ENCODE measurements around the gene MYO5C.
"Not testable (repeated sequence)": the region's sequence is repeated elsewhere in the genome, so short reads cannot be mapped to it uniquely, and the experiment has no call there.

The MYO5C gene

GRCh38 chr15:52240166-52240565, 55.4 kb downstream of the MYO5C start:
- DNase-seq: no peak

- DNase-seq: not testable (repeated sequence)
Observed at GRCh38 chr15:52238989-52239525, 56.5 kb downstream of the MYO5C start.

DNA sequence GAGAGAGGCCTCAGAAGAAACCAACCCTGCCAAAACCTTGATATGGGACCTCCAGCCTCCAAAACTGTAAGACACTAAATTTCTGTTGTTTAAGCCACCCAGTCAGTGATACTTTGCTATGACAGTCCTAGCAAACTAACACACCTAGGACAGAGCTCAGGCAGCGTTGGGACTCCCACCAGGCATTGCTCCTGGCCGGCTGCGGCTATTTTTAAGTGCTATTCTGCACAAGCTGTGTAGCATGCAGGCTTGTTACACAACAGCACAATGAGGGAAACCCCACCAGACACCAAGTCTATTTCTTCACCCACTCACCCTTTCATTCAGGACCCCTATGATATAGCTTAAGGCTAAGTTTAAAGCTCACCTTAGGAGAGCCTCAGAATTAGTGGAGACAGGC, 57.5 kb downstream of the MYO5C start:
- DNase-seq: no peak

GRCh38 chr15:52236013-52236412, 59.6 kb downstream of the MYO5C start:
- DNase-seq: no peak

GRCh38 chr15:52234596-52235541, 60.7 kb downstream of the MYO5C start:
- DNase-seq: no peak

GRCh38 chr15:52233405-52233804, 62.2 kb downstream of the MYO5C start:
- no peak for DNase-seq

DNA sequence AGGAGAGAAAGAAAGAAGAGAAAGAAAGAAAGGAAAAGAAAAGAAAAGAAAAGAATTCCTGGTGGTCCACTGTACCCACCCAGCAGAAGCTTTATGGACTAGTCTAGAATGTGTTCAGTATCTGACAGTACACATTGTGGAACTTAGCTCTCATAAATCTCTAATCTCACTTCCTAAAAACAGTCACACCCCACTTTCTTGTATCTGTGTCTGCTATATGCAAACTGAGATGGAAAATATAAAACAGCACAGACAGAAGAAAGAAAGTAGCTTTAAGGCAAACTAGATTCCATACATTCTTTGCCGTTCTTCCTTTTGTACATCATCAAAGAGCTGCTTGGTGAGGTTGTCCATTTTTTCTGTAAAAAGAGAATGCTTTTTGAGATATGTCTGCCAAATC, 63.3 kb downstream of the MYO5C start:
- no peak for DNase-seq

- DNase-seq: no peak
Observed at GRCh38 chr15:52230073-52230472, 65.5 kb downstream of the MYO5C start.

DNA sequence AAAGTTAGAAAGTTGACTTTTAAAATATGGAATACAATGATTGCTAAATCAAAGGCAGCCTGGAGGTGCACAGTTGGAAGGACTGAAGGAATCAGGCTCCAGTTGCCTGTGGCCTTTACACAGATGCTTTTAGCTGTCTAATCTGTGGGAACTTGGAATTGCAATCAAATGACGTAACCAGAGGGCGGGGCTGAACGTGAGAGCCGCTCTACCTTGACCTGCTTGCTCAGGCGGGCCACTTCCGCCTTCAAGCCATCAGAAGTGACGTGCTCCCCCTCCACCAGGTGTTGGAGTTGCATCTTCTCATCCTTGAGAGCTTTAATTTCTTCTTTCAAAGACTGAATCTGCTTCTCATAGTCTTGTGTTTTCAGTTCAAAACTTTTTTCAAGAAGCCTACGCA, 66.7 kb downstream of the MYO5C start:
- DNase-seq: no peak

GRCh38 chr15:52227456-52227855, 68.1 kb downstream of the MYO5C start:
- DNase-seq: peak; percentile 27 to 53

- DNase-seq: no peak
Observed at GRCh38 chr15:52225230-52225629, 70.4 kb downstream of the MYO5C start.

DNA sequence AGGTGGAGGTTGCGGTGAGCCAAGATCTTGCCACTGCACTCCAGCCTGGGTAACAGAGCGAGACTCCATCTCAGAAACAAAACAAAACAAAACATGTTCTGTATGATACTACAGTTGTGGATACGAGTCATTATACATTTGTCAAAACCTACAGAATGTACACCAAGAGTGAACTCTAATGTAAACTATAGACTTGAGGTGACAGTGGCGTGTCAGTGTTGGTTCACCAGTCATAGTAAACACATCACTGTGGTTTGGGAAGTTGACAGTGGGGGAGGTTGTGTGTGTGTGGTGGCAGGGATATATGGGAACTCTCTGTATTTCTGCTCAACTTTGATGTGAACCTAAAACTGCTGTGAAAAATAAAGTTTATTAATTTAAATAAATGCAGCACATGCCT, 71.4 kb downstream of the MYO5C start:
- DNase-seq: no peak

DNA sequence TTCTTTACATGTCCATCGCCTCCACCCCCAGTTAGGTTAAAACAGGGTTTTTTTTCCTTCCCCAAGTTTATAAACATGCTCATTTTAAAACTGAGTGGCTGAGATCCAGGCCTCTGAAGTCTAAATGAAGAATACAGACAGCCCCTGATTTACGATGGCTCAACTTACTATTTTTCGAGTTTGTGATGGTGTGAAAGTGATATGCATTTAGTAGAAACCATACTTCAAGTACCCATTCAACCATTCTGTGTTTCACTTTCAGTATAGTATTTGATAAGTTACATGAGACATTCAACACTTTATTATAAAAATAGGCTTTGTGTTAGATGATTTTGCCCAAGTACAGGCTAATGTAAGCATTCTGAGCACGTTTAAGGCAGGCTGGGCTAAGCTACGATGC, 73.9 kb downstream of the MYO5C start:
- DNase-seq: no peak

DNA sequence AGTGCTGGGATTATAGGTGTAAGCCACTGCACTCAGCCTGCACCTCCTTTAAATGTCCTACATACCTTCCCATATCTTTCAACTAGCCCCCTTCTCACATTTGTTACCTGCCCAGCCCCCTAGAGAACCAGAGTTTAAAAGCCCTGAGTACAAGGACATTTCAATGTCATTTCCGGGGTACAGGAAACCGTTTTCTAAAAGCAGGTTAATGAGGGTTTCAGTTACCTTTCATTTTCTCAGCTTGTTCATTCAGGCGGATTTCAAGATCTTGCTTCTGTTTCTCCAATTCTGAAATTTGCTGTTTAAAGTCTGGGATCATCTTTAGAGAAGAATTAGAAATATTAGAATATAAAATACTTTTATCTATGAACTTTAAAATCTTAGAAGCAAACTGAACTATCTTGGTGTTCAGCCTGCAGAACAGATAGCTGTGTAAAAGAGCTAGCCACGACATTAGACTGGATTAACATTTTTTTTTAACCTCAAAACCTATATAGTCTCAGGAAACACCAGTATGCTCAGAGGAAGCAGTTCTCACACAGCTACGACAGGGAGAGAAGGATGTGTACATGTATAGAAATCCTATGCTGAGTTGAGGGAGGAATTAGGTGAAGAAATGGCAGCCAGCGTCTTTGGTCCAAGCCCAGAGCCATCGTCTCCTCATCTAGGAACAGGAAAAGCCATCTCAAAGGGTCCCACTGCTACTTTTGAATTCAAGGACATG, 74.5 kb downstream of the MYO5C start:
- DNase-seq: no peak

DNA sequence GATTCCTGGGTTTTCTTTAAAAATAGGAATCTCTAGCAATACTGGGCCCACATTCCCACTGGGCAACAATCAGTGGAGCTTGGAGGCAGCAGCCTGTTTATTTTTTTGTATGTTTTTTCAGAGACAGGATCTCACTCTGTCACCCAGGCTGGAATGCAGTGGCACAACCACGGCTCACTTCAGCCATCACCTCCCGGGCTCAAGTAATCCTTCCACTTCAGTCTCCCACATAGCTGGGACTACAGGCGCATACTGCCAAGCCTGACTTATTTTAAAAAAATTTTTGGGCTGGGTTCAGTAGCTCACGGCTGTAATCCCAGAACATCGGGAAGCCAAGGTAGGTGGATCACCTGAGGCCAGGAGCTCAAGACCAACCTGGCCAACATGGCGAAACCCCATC, 75.4 kb downstream of the MYO5C start:
- no peak for DNase-seq

DNA sequence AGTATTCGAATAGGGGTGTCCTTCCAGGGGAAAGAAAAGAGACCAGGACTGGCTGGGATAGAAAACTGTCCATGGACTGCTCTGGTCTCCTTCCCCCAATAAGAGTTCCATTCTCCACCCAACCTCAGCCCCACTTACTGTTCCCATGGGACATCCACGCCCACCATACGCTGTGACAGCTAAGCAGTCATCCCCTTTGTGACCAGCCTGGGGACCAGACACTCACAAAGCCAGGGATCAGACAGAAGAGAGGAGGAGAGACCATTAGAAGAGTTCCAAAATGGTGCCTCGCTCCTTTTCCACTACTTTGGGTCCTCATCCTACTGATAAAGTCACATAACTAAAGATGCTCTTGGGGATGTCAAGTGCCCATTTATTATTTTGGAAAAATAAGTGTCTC, 76.8 kb downstream of the MYO5C start:
- no peak for DNase-seq

DNA sequence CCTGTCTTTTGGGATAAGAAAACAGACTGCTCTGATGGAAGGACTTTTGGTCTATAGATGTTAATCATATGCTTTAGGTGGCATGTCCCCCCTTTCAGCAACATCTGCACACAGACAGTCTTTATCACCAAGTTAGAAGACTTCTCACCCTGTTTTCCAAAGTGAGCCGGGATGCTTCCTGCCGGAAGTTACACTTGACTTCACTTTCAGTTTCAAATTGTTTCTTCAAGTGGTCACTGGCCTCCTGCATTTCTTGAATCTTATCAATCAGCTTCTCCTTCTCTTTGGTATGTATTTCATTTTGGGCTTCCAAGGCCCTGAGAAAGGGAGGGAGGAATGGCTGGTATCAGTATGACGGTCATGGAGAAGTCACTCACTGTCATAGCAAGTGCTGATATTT, 77.2 kb downstream of the MYO5C start:
- DNase-seq: no peak

GRCh38 chr15:52217186-52217585, 78.4 kb downstream of the MYO5C start:
- DNase-seq: peak; percentile 2 to 24

- no peak for DNase-seq
Observed at GRCh38 chr15:52214553-52214952, 81.1 kb downstream of the MYO5C start.

GRCh38 chr15:52213206-52213605, 82.4 kb downstream of the MYO5C start:
- no peak for DNase-seq

GRCh38 chr15:52208306-52208946, 87.2 kb downstream of the MYO5C start:
- peak; percentile 34 to 51 for DNase-seq

DNA sequence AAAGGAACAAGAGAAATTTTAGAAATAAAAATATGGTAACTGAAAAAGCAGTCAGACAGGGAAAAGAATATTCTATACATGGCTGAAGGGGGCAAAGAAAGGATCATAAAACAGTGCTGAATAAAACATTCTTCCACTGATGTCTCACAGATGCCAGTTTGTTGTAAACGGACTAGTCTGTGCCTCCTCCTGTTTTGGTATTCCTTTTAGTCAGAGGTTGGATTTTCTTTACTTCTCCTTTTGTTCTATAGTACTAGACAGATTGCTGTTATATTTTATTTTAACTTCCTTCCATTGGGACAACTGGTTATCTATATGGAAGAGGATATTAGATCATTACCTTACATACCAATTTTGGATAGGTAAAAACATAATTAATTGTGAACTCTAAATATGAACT, 88.4 kb downstream of the MYO5C start:
- no peak for DNase-seq

- DNase-seq: no peak
Observed at GRCh38 chr15:52206446-52206845, 89.2 kb downstream of the MYO5C start.

Measured in SHP77 (cell line).